Right kidney (tissue), 9 donors: ENCODE results near the gene TSPYL6.
"Not testable (repeated sequence)": the region's sequence is repeated elsewhere in the genome, so short reads cannot be mapped to it uniquely, and the experiment has no call there.

Source experiments
- DNase-seq: peaks from one replicate; pipeline ENCODE4 v3.0.0-alpha.2; 2016
- long read RNA-seq, 8 donors: transcript quantifications; one replicate each; lab custom pipeline, GENCODE V29; 2026

The TSPYL6 gene
- long read RNA-seq, donor 1: 0 reads
- long read RNA-seq, donor 2: 0 reads
- long read RNA-seq, donor 3: 0 reads
- long read RNA-seq, donor 4, partial matches to known transcripts: 0 of 1 reads
- long read RNA-seq, donor 4, other reads (novel, unspliced or antisense): 0 of 1 reads
- long read RNA-seq, donor 5: 0 reads
- long read RNA-seq, donor 6, partial matches to known transcripts: 0 of 1 reads
- long read RNA-seq, donor 6, other reads (novel, unspliced or antisense): 0 of 1 reads
- long read RNA-seq, donor 7: 0 reads
- long read RNA-seq, donor 8: 0 reads

DNA sequence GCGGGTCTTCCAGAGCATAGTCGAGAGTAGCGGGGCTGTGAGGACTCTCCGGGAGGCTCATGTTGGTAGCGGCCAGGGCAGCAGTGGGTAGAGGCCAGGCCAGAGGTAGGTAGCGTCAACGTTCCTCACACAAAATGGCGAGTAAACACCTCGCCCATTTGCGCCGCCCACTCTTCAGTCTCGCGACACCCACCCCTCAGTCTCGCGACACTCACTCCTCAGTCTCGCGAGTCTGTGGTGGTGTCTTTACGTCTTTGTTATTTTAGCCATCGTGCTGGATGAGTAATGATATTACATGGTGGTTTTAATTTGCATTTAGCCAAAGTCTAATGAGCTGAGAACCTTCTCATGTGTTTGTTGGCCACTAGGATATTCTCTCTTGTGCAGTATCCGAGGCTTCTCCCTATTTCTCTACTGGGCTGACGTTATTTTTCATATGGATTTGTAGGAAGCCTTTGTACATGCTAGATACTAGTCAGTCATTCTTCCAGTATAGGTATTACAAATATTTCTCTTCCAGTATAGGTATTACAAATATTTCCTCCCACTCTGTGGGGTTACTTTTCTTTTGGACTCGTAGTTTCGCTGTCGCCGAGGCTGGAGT, at the start of gene TSPYL6:
TSS of gene TSPYL6 (minus strand) at position 139 of the 604 bp plus-strand sequence. CDS start at position 61, 78 bp downstream.
- DNase-seq: no peak

DNA sequence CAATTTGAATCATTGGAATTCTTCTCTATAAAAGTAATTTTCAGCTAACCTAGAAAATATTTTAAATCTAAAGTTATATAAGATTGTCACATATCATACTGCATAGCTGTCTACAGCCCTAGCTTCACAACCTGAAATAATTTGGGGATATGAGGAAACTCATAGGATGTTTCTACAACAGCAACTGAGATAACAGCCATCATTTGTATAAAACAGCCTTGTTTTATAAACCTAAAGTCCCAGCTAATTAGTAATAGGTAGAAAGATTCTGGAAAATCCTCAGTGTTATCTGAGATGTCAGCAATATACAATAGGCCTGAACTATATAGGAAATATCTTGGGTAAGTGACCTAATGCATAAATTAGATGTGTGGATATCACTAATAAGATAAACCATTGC, 47.6 kb upstream of the TSPYL6 start:
- no peak for DNase-seq

DNA sequence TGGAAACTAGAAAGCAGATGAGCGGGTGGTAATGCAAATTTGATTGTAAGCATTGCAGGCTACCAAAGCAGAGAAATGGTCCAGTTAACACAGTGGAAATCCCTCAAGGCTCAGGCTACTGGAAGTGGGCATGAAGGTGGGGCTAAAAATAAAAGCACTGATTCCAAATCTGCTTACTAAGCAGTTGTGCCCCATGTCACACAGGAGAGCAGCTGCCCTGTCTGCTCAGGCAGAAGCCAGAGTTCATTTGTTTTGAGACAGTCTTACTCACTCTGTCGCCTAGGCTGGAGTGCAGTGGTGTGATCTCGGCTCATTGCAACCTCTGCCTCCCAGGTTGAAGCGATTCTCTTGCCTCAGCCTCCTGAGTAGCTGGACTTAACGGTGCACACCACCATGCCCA, 42.5 kb upstream of the TSPYL6 start:
- DNase-seq: no peak

DNA sequence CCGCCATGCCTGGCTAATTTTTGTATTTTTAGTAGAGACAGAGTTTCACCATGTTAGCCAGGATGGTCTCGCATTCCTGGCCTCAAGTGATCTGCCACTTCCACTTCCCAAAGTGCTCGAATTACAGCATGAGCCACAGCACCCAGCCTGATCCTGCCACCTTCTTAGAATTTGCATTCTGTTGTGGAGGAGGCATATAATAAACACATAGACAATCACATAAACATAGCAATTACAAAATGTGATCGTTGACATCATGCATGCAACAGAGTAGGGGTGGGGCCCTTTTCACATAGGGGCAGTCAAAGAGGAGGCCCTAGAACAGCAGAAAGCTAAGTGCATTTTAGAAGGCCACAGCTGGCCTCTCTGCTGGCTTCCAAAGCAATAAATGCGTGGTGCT, 39.9 kb upstream of the TSPYL6 start:
- DNase-seq: peak; percentile 46

DNA sequence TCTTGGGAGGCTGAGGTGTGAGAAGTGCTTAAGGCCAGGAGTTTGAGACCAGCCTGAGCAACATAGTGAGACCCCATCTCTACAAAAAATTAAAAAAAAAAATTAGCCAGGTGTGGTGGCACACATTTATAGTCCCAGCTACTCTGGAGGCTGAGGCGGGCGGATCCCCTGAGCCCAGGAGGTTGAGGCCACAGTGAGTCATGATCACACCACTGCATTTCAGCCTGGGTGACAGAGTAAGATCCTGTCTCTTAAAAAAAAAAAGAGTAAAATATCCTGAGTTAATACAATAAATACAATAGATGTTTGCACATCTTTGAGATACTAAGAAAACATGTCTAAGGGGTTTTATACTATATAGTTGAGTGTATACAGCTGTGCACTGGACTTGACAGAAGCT, 38.6 kb upstream of the TSPYL6 start:
- not testable (repeated sequence) for DNase-seq

DNA sequence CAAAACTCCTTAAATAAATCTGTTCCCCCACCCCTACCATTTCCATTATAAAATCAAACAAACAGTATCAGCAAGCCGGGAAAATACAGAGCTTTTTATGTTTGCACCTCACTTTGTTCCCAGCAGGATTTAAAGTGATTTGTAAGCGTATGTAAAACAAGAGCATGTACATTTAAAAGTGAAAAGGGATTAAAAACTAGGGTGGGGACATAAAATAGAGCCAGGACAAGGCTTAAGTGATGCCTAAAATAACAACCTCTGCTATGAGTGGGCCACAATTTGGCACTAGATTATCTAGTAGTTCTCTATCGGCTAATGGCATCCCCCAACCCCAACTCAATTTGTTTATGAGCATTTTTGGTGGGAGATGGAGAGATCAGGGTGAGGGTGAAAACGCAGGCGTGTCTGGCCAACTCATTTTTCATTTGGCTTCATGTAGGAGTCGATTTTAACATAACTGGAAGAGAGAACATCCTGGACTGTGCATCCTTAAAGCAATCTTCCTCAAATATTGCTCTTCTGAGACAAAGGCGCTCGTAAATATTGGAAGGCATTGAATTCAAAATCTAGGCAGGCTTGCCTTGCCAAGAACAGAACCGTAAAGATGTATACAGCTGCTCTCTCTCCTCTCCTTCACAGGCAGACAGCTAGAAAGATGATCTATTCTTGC, 34.5 kb upstream of the TSPYL6 start:
- no peak for DNase-seq

DNA sequence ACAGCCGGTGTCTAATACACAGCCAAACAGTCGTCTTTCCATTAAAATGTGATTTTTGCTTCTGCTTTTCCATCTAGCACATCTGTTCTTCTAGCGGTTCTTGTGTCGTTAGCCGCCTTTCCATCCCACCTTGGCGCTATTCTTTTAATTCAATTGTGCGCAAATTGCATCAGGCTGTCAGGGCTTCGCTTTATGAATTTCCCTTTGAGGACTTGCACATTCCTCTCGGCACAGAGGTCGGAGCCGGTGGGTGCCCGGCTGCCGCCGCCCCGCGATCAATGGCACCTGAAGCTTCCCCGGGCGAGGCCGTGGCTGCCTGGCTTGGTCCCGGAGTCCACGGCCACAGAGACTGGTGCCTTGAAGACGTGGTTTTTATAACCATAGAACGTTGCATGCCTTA, 33.9 kb upstream of the TSPYL6 start:
- no peak for DNase-seq

DNA sequence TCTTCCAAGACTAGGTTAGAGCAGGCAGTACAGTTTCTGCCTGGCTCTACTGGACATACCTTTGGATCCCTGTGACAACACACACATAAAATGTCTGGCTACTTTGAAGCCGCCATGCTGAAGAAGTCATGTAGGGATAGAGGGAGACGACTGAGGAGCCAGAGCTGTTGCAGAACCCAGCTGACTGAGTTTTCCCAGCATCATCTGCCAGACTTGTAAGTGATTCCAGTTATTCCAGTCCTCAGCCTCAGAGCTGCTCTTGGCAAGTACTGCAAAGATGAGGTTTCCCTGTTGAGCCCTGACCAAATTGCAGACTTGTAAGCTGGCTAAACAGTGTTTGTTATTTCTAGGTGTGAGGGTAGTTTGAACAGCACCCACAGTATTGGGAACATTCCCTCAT, 31.5 kb upstream of the TSPYL6 start:
- DNase-seq: no peak

DNA sequence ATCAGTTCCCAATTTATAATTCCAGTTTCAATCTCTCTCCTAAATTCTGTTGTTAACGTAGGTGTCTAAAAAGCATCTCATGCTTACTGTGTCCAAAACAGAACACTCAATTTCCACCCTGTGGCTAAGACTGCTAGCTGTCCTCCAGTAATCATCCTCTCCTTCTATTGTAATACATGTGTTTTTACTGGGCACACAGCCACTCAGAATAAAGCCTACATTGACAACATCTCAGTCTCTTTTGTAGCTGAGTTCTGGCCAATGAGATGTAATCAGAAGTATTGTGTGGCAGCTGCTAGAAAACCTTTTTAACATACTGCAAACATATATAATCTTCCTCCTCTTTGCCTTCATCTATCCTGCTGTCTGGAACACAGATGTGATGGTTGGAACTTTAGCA, 29.4 kb upstream of the TSPYL6 start:
- DNase-seq: no peak

DNA sequence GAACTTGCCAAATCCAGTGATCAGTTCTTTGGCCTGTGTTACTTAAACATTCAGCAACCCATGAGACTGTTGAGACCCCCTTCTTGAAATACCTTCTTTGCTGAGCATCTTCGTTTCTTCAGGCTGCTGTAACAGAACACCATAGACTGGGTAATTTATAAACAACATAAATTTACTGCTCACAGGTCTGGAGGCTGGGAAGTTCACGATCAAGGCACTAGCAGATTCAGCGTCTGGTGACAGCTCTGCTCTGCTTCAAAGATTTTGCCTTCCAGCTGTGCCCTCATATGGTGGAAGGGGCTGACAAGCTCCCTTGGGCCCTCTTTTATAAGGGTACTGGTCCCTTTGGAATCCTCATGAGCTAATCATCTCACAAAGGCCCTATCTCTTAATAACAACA, 28.8 kb upstream of the TSPYL6 start:
- DNase-seq: no peak

DNA sequence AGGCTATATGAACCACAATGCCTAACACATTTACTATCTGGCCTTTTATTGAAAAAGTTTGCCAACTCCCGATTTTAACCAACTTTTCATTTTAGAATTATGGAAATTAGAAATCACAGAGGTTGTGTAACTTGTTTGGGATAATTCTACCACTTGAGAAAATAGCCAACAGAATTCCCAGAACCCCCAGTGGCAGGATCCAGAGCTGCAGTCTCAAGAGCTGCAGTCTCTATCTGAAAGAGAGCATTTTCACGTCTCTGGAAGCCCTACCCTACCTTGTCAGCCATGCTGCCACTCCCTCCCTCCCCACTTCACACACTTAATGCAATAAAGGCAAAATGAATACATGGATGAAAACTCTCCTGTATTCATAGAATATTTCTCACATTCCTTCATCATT, 23.4 kb upstream of the TSPYL6 start:
- DNase-seq: no peak

DNA sequence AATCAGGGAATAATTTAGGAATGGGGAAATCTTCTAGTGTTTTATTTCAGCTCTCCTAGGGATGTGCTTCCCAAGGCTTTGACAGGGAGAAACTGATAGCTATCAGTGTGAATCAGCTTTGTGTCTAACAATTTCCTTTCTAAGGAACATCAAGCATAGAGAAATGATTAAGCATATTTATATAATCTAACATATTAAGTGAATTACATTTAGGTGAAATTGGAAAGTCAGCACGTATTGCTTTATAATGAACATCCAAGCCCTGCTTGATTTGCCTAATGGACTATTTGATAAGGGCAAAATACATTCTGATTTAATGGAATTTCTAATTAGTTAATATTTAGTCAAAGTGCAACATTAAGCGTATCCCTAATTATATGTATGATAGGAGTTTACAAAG, 19.5 kb upstream of the TSPYL6 start:
- DNase-seq: no peak

DNA sequence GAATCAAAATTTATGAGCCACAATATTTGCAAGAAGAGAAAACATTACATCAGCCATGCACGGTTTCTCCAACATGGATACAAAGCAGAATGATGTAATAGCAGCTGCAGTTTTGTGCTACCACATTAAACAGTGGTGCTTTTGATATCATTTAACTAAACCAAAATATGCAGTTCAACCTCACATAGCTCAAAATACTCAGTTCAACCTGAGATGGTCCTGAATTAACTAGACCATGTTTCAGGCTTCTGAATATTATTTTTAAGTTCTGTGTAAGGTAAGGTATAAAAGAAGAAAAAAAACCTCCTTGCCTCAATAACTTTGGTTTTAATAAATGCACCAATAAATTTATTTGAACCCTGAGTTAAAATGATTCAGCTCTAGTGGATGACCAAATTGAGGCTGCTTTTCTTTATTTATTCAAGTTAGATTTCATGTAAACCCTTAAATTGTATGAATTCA, 18.8 kb upstream of the TSPYL6 start:
- no peak for DNase-seq

DNA sequence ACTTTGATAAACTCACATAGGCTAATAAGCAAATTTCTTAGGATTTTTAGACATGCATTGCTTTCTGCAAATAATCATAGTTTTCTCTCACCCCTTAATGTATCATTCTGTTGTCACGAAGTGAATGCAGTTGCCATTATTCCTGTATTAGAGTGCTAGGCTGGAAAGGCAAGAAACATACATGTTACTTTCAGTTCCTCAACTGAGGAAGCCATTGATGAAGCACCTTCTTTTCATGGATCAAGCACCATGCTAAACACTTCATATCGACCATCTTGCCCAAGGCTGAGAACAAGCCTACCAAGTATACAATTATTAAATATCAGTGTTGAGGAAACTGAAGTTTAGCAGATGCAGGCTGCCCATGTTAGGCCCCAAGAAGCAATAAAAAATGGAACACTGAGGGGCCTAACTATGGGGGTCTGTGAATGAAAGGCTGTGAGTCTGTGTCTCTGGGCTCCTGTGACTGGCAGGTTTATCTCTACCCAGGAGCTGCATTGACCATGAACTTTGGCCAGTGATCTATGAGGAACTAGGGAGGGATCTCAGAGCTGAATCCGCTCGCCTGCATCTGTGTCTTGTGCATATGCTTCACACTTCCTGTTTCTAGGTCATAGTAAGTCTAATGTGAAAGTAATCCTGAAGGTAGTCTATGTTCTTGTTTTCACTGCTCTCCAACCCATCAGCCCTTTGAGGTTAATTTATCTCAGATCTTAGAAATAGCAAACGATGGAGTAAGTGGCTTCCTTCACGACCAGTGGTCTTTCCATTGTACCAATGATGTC, 16.0 kb upstream of the TSPYL6 start:
- no peak for DNase-seq

DNA sequence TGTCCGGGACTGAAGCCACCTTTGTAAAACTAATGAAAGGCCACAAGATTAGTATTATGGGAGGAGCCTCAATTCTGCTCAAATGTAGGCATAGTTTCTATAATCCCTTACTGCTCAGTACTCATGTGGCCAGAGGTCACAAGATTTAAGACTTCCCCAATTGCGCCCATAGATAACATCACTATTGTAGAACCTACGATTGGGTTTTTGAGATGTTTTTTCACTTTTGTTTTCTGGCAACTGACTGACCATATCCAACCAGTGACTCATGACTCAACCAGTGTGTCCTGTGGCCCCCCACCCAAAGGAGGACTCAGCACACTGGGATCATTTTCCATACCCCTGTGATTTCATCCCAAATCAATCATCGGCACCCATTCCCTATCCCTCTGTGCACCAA, 15.2 kb upstream of the TSPYL6 start:
- DNase-seq: no peak

DNA sequence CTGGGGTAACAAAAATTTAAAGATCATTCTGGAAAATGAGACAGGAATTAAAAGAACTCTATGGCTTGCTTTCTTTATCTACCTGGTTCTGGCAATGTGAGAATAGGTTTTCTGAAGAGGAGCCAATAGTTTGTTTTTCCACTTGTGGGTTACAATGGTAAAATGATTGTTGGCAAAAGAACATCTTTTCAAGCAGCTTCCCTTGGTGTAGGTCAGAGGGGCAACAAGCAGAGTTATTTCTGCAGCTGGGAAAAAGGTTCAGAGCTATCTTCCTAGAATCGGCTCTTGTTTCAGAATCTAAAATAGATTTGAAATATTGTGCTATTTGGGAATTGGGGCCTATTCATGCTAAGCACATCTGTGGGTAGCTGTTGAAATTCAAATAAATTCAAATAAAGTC, 11.5 kb upstream of the TSPYL6 start:
- DNase-seq: no peak

DNA sequence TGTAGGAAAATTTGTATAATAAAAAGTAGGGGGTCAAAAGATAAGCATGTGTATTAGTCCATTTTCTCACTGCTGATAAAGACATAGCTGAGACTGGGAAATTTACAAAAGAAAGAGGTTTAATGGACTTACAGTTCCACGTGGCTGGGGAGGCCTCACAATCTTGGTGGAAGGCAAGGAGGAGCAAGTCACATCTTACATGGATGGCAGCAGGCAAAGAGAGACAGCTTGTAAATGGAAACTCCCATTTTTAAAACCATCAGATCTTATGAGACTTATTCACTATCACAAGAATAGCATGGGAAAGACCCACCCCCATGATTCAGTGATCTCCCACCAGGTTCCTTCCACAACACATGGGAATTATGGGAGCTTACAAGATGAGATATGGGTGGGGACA, 9.1 kb upstream of the TSPYL6 start:
- DNase-seq: not testable (repeated sequence)

DNA sequence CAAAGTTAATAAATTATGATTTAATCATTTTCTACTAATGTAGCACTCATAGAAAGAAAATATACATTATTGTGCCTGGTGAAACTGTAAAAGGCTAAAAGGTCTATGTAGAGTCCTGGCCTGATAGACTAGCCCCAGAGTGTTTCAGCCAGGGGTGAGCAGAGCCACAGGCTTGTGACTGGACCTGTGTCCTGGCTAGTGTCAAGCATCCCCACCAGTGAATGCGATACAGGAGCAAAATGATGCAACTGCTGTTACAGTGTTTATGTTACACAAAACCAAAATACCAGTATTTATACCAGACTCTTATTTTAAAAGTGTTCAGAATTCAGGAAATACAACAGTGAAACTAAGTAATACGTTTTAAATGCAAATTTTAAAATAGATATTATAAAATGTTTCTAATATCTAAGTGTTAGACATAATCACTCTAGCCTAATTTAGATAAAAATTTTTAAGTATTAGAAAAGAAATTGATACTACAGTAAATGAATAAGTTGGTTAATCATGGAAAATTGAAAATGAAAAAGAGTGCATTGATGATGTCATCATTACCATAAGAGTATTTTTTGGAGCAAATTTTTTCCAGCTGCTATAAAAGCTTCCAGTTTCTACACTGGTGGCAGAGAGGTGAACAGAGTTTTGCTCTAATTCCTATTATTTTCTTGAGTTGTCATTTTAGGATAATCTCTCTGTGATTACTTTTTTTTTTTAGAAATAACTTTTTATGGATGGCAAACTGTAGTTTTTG, 6.2 kb upstream of the TSPYL6 start:
- no peak for DNase-seq

DNA sequence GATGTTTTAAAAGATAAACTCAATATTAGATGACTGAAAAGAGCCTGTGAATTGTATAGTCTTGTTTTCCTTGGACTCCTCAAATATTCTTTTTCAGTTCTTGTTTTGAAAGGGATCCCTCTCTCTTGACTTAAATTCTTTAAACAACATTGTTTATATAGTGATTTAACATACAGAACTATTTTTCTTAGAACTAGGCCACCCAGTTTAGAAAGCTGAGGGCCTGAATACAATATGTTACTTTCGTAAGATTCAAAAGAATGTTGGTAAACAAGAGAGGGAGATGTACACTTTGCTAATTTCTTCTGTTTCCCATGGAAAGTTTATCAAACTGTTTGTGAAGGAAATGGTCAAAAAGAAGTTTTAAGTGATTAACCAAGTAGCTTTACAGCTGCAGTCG, 5.5 kb upstream of the TSPYL6 start:
- DNase-seq: no peak

DNA sequence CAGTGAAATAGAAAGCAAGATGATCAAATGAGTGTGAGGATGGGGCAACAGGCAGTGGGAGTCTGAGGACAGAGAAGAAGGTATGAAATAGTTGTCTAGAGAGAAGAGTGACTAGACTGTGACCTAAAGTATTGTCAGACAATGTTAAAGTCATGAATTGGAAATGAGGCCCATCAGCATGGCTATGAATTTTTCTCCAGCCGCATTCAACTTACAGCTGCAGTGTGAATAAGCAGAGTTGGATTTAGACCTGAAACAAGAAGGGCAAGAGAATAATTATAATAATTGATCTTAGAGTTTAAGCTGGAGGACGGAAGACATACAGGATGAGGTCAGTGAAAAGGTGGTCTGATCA, 4.2 kb upstream of the TSPYL6 start:
- no peak for DNase-seq

DNA sequence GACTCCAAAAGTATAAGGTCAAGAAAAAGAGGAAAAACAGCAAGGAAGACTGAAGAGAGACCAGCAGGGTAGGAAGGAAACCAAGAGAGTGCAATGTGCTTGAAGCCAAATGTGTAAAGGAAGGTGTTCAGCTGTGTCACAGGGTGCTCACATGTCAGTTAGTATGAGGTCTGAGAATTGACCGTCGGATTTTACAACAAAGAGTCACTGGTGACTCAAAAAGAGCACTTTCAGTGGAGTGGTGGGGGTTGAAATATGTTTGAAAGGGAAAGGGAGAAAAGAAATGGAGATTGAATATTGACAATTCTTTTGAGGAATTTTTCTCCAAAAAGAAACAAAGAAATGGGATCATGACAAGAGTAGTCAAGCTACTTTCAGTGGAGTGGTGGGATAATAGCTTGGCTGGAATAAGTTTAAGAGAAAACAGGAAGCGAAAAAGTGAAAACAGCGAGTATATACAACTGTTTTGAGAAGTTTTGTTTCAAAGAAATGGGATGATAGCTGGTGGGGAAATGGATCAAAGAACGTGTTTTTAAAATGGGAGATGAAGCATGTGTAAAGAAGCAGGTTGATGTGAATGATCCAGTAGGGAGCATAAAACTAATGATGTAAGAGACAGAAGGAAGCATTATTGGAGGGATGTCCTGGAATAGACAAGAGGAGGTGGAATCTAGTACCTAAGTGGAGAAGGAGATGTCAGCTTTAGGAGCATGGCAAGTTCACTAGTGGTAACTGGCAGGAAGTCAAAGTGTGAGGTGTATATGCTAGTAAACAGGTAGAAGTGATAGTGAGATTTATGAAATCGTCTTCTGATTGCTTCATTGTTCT, 3.6 kb upstream of the TSPYL6 start:
- no peak for DNase-seq
